Naive B cell (primary cell): Measurements from ENCODE around the gene P4HA1. TPM values are rescaled to one million over a fixed set of nuclear protein-coding genes. Genes with fewer than 3 reads are reported as not detected.
"Not testable (repeated sequence)": the region's sequence is repeated elsewhere in the genome, so short reads cannot be mapped to it uniquely, and the experiment has no call there.

Source experiments
- ATAC-seq, 2 donors: fragments of 150-1000 bp; cut with Tn5 transposase; 2 replicates each; pipeline ENCODE4 v1.10.0; 2021; ENCODE audit warnings: low read depth in 2 of 2, mild to moderate bottlenecking in 2 of 2, moderate library complexity in 2 of 2
- DNase-seq: peaks from one replicate; pipeline ENCODE4 v3.0.0; 2022
- H3K27ac Mint-ChIP-seq, 6 donors: one replicate each; pipeline ENCODE4 v1.8.0; 2020 to 2022; ENCODE audit warnings: mild to moderate bottlenecking in 6 of 6, mixed read lengths in 6 of 6, moderate library complexity in 5 of 6, inconsistent platforms in 2 of 6
- H3K27me3 Mint-ChIP-seq, 3 donors: one replicate each; pipeline ENCODE4 v1.8.0; 2021 to 2022; ENCODE audit warnings: mixed read lengths in 3 of 3, mild to moderate bottlenecking in 1 of 3
- H3K36me3 Mint-ChIP-seq, 2 donors: one replicate each; pipeline ENCODE4 v1.8.0; 2020 to 2022; ENCODE audit warnings: mixed read lengths in 2 of 2, inconsistent platforms in 1 of 2, mild to moderate bottlenecking in 1 of 2
- H3K4me1 Mint-ChIP-seq, 3 donors: one replicate each; pipeline ENCODE4 v1.8.0; 2020 to 2022; ENCODE audit warnings: mixed read lengths in 3 of 3, inconsistent platforms in 1 of 3, mild to moderate bottlenecking in 1 of 3, moderate library complexity in 1 of 3
- H3K4me3 Mint-ChIP-seq, 8 donors: one replicate each; pipeline ENCODE4 v1.8.0; 2020 to 2022; ENCODE audit warnings: mild to moderate bottlenecking in 8 of 8, mixed read lengths in 8 of 8, moderate library complexity in 8 of 8, inconsistent platforms in 2 of 8
- H3K9me3 Mint-ChIP-seq, 7 donors: one replicate each; pipeline ENCODE4 v1.8.0; 2020 to 2022; ENCODE audit warnings: mixed read lengths in 7 of 7, mild to moderate bottlenecking in 5 of 7, inconsistent platforms in 2 of 7, moderate library complexity in 1 of 7
- polyA plus RNA-seq, 6 donors: library from polyadenylated mRNA; unstranded; fragments of 300-500 nt; fragmentation: Illumina TruSeq; gene quantifications; one replicate each; pipeline ENCODE4 v1.2.3, GENCODE V29; 2021; ENCODE audit warnings: low read depth in 6 of 6

P4HA1 gene
- polyA plus RNA-seq, 6 donors from 2014 or later, result 27.9 to 69.6 (median 41.6) TPM

GRCh38 chr10:73053275-73053674, 43.4 kb downstream of the P4HA1 start:
- H3K27me3 Mint-ChIP-seq, result no peaks in the 10 kb centered on the region
- H3K9me3 Mint-ChIP-seq, result no peaks in the 10 kb centered on the region
- no peak for ATAC-seq
- DNase-seq, result no peak
- H3K27ac Mint-ChIP-seq, result peak overlapping the region in 2 of 6 donors; percentile 33 to 70
- peaks cover 7 to 15% of the 10 kb centered on the region in 2 donors for H3K36me3 Mint-ChIP-seq
- H3K4me3 Mint-ChIP-seq, result no peak overlapping the region
- peaks cover 0 to 4% (median 0%) of the 10 kb centered on the region in 3 donors for H3K4me1 Mint-ChIP-seq

GRCh38 chr10:73044378-73045285, 52.0 kb downstream of the P4HA1 start:
- H3K27ac Mint-ChIP-seq, result no peak overlapping the region
- H3K9me3 Mint-ChIP-seq, result no peaks in the 10 kb centered on the region
- H3K27me3 Mint-ChIP-seq, result no peaks in the 10 kb centered on the region
- ATAC-seq (no peak), DNase-seq (no peak)
- peaks cover 0 to 11% of the 10 kb centered on the region in 2 donors for H3K36me3 Mint-ChIP-seq
- no peaks in the 10 kb centered on the region for H3K4me1 Mint-ChIP-seq
- H3K4me3 Mint-ChIP-seq, result no peak overlapping the region

GRCh38 chr10:73043766-73044377, 52.8 kb downstream of the P4HA1 start:
- no peaks in the 10 kb centered on the region for H3K9me3 Mint-ChIP-seq

GRCh38 chr10:73043319-73043718, 53.3 kb downstream of the P4HA1 start:
- DNase-seq, result no peak
- Mint-ChIP-seq H3K4me3 (no peak overlapping the region), H3K27me3 (no peaks in the 10 kb centered on the region), H3K4me1 (no peaks in the 10 kb centered on the region), H3K36me3 (peaks cover 0 to 11% of the 10 kb centered on the region in 2 donors), H3K9me3 (no peaks in the 10 kb centered on the region), H3K27ac (no peak overlapping the region)
- ATAC-seq, result no peak

More at GRCh38 chr10:73043766-73044377, 52.8 kb downstream of the P4HA1 start:
- Mint-ChIP-seq H3K27ac (peak overlapping the region in 2 of 6 donors; percentile 56 to 60), H3K36me3 (peaks cover 0 to 11% of the 10 kb centered on the region in 2 donors), H3K4me1 (no peaks in the 10 kb centered on the region), H3K4me3 (no peak overlapping the region), H3K27me3 (no peaks in the 10 kb centered on the region)
- DNase-seq (no peak), ATAC-seq (no peak)

- H3K27ac Mint-ChIP-seq, result no peak overlapping the region
- no peaks in the 10 kb centered on the region for H3K27me3 Mint-ChIP-seq
- no peaks in the 10 kb centered on the region for H3K9me3 Mint-ChIP-seq
- DNase-seq, result no peak
- H3K4me3 Mint-ChIP-seq, result no peak overlapping the region
- ATAC-seq, result no peak
- H3K36me3 Mint-ChIP-seq, result peaks cover 0 to 11% of the 10 kb centered on the region in 2 donors
- H3K4me1 Mint-ChIP-seq, result no peaks in the 10 kb centered on the region
These were observed 54.5 kb downstream of the P4HA1 start for GRCh38 chr10:73042130-73042529.

GRCh38 chr10:73039635-73040034, 57.0 kb downstream of the P4HA1 start:
- Mint-ChIP-seq H3K27me3 (no peaks in the 10 kb centered on the region), H3K36me3 (peaks cover 0 to 4% of the 10 kb centered on the region in 2 donors), H3K4me3 (no peak overlapping the region), H3K9me3 (no peaks in the 10 kb centered on the region), H3K27ac (no peak overlapping the region), H3K4me1 (no peaks in the 10 kb centered on the region)
- DNase-seq, result no peak
- ATAC-seq, result no peak

- H3K27ac Mint-ChIP-seq, result peak overlapping the region in 2 of 6 donors; percentile 15 to 43
- not testable (repeated sequence) for ATAC-seq, H3K36me3 Mint-ChIP-seq, H3K27me3 Mint-ChIP-seq, DNase-seq, H3K4me3 Mint-ChIP-seq, H3K4me1 Mint-ChIP-seq, H3K9me3 Mint-ChIP-seq
These were observed 60.4 kb downstream of the P4HA1 start for GRCh38 chr10:73036285-73036684.

- no peak overlapping the region for H3K4me3 Mint-ChIP-seq
- DNase-seq (no peak), ATAC-seq (no peak)
- H3K36me3 Mint-ChIP-seq, result peaks cover 4 to 6% of the 10 kb centered on the region in 2 donors
- H3K9me3 Mint-ChIP-seq, result no peaks in the 10 kb centered on the region
- peak overlapping the region in 3 of 6 donors; percentile 1 to 12 (median 2) for H3K27ac Mint-ChIP-seq
- no peaks in the 10 kb centered on the region for H3K4me1 Mint-ChIP-seq
- no peaks in the 10 kb centered on the region for H3K27me3 Mint-ChIP-seq
These were observed 64.1 kb downstream of the P4HA1 start for GRCh38 chr10:73032536-73032935.

- not testable (repeated sequence) for H3K27ac Mint-ChIP-seq, H3K9me3 Mint-ChIP-seq, H3K4me3 Mint-ChIP-seq, H3K27me3 Mint-ChIP-seq, ATAC-seq, DNase-seq
- Mint-ChIP-seq H3K36me3 (peaks cover 19 to 29% of the 10 kb centered on the region in 2 donors), H3K4me1 (peaks cover 0 to 18% (median 4%) of the 10 kb centered on the region in 3 donors)
These were observed 70.0 kb downstream of the P4HA1 start for GRCh38 chr10:73026623-73027022.

- not testable (repeated sequence) for H3K27me3 Mint-ChIP-seq, H3K4me3 Mint-ChIP-seq, H3K9me3 Mint-ChIP-seq, H3K27ac Mint-ChIP-seq, DNase-seq, ATAC-seq
- H3K4me1 Mint-ChIP-seq, result peaks cover 1 to 18% (median 4%) of the 10 kb centered on the region in 3 donors
- H3K36me3 Mint-ChIP-seq, result peaks cover 25 to 29% of the 10 kb centered on the region in 2 donors
These were observed 73.1 kb downstream of the P4HA1 start for GRCh38 chr10:73023455-73024070.

- Mint-ChIP-seq H3K4me1 (peaks cover 1 to 18% (median 4%) of the 10 kb centered on the region in 3 donors), H3K36me3 (peaks cover 25 to 27% of the 10 kb centered on the region in 2 donors)
- not testable (repeated sequence) for ATAC-seq, DNase-seq, H3K27ac Mint-ChIP-seq, H3K27me3 Mint-ChIP-seq, H3K4me3 Mint-ChIP-seq, H3K9me3 Mint-ChIP-seq
These were observed 73.7 kb downstream of the P4HA1 start for GRCh38 chr10:73022961-73023360.

- not testable (repeated sequence) for DNase-seq, ATAC-seq, H3K27me3 Mint-ChIP-seq, H3K27ac Mint-ChIP-seq, H3K9me3 Mint-ChIP-seq, H3K4me3 Mint-ChIP-seq
- H3K36me3 Mint-ChIP-seq, result peaks cover 20 to 23% of the 10 kb centered on the region in 2 donors
- H3K4me1 Mint-ChIP-seq, result peaks cover 1 to 16% (median 4%) of the 10 kb centered on the region in 3 donors
These were observed 75.0 kb downstream of the P4HA1 start for GRCh38 chr10:73021538-73022164.

GRCh38 chr10:73021050-73021449, 75.6 kb downstream of the P4HA1 start:
- ATAC-seq (no peak), DNase-seq (no peak)
- H3K36me3 Mint-ChIP-seq, result peaks cover 18 to 29% of the 10 kb centered on the region in 2 donors
- H3K4me1 Mint-ChIP-seq, result peaks cover 1 to 13% (median 4%) of the 10 kb centered on the region in 3 donors
- no peaks in the 10 kb centered on the region for H3K9me3 Mint-ChIP-seq
- no peak overlapping the region for H3K27ac Mint-ChIP-seq
- no peaks in the 10 kb centered on the region for H3K27me3 Mint-ChIP-seq
- H3K4me3 Mint-ChIP-seq, result no peak overlapping the region
